Vagina (tissue), 2 donors: ENCODE data around the gene GIPC2.

Source experiments
- CTCF ChIP-seq, 3 experiments: fragments of 450-650 bp in 2 of 3; fragments of 200-600 bp in 1 of 3; sonication (generic) in 1 of 3; IDR thresholded peaks; one replicate each; pipeline ENCODE4 v1.5.1; 2017 to 2019; ENCODE audit warnings: antibody characterized with exemption in 3 of 3, mild to moderate bottlenecking in 2 of 3, moderate library complexity in 2 of 3
- POLR2A ChIP-seq, 2 donors: fragments of 450-650 bp; IDR thresholded peaks; one replicate each; pipeline ENCODE4 v1.6.1; 2017; ENCODE audit warnings: antibody characterized with exemption in 2 of 2, mild to moderate bottlenecking in 2 of 2, moderate library complexity in 2 of 2
- POLR2AphosphoS5 ChIP-seq, 2 donors: sonication (generic); formaldehyde crosslinking; IDR thresholded peaks; one replicate each; pipeline ENCODE4 v1.9.0; 2017; ENCODE audit warnings: antibody characterized with exemption in 2 of 2, mild to moderate bottlenecking in 2 of 2, low read depth in 1 of 2; ENCODE audit not compliant: insufficient read depth in 1 of 2

DNA sequence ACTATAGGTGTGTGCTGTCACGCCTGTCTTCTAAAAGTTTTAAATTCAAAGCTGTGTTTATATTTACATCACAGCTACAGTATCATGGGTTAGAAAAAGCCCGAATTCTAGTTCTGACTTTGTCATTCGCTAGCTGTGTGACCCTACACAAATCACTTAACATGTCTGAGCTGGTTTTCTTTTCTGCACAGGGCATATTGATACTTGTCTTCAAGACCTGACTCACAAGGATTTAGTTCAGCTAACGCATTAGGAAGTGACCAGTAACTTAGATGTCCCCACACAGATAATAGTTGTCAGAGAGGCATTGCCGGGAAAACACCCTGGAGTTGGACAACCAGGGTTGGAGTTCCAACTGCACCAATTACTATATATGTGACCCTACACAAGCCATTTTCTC is 25.9 kb downstream of the GIPC2 start:
- TF ChIP-seq CTCF (IDR thresholded peaks at IDR 0.05) (no peak), POLR2A (IDR thresholded peaks at IDR 0.05) (no peak), POLR2AphosphoS5 (IDR thresholded peaks at IDR 0.05; ENCODE audit: insufficient read depth in 1 of 2, low read depth in 1 of 2) (no peak)
